Sigmoid colon (tissue), 7 donors: ENCODE results near the gene CSH2. TPM values are rescaled to one million over a fixed set of nuclear protein-coding genes. Genes with fewer than 3 reads are reported as not detected.
"Not testable (repeated sequence)": the region's sequence is repeated elsewhere in the genome, so short reads cannot be mapped to it uniquely, and the experiment has no call there.

Experiments
- DNase-seq: peaks from one replicate; pipeline ENCODE4 v3.0.0-alpha.2; 2019
- H3K27ac ChIP-seq, 4 donors: fragments of 200-600 bp; sonication (generic); one replicate each; pipeline ENCODE4 v1.5.1; 2016 to 2019; ENCODE audit warnings: mild to moderate bottlenecking in 1 of 4
- H3K27me3 ChIP-seq, 3 donors: fragments of 200-600 bp; sonication (generic); one replicate each; pipeline ENCODE4 v1.5.1; 2019; ENCODE audit warnings: mild to moderate bottlenecking in 1 of 3
- H3K36me3 ChIP-seq, 4 donors: fragments of 200-600 bp; sonication (generic); one replicate each; pipeline ENCODE4 v1.5.1; 2016 to 2019
- H3K4me1 ChIP-seq, 4 donors: fragments of 200-600 bp; sonication (generic); one replicate each; pipeline ENCODE4 v1.5.1; 2017 to 2019
- H3K4me3 ChIP-seq, 4 donors: fragments of 200-600 bp; sonication (generic); one replicate each; pipeline ENCODE4 v1.5.1; 2017 to 2019; ENCODE audit warnings: mild to moderate bottlenecking in 2 of 4, moderate library complexity in 1 of 4
- H3K9me3 ChIP-seq, 4 donors: fragments of 200-600 bp in 3 of 4; sonication (generic) in 3 of 4; one replicate each; pipeline versions ENCODE4 v1.5.1 to v1.6.1; 2013 to 2019
- EP300 ChIP-seq, 4 donors: sonication (generic); formaldehyde crosslinking; IDR thresholded peaks; one replicate each; pipeline ENCODE4 v1.6.1; 2017; ENCODE audit warnings: antibody characterized with exemption in 4 of 4
- POLR2A ChIP-seq, 2 donors: fragments of 450-650 bp; IDR thresholded peaks; one replicate each; pipeline ENCODE4 v1.6.1; 2016; ENCODE audit warnings: antibody characterized with exemption in 2 of 2, mild to moderate bottlenecking in 2 of 2, moderate library complexity in 2 of 2
- POLR2AphosphoS5 ChIP-seq, 4 donors: sonication (generic); formaldehyde crosslinking; IDR thresholded peaks; one replicate each; pipeline ENCODE4 v1.6.1; 2017; ENCODE audit warnings: antibody characterized with exemption in 4 of 4
- WGBS, 2 donors: extraction: QIAGEN DNeasy Blood & Tissue Kit; methylation state at CpG; one replicate each; pipeline ENCODE4 v1.1.7; 2013; 5-methylcytosine and 5-hydroxymethylcytosine counted together
- intact Hi-C: fragments of 100-400 bp; cut with DNase I; formaldehyde crosslinking; loops from one replicate; pipeline ENCODE4 v1.15.1; 2023
- polyA plus RNA-seq, 3 donors: library from polyadenylated mRNA; stranded (reverse); fragments of 200-250 nt; gene quantifications; one replicate each; pipeline ENCODE4 v1.2.3, GENCODE V29; 2013
- total RNA-seq, 4 donors: library from RNA; depleted of rRNA; stranded (reverse); fragments of >200 nt; gene quantifications; one replicate each; pipeline ENCODE4 v1.1.0, GENCODE V29; 2016
- TF ChIP-seq, protein P1 (sequence below), 4 experiments: fragments of 450-650 bp in 3 of 4; fragments of 200-600 bp in 1 of 4; IDR thresholded peaks; one replicate each; pipeline ENCODE4 v1.5.1; 2016 to 2019; ENCODE audit warnings: antibody characterized with exemption in 4 of 4, mild to moderate bottlenecking in 3 of 4, moderate library complexity in 2 of 4
- donor health status: healthy with polysubstance abuse.
- donor health status: Bipolar disorder and iron deficiency.
- donor health status: healthy.

Gene CSH2
- total and polyA plus RNA-seq, 7 donors = not detected

DNA sequence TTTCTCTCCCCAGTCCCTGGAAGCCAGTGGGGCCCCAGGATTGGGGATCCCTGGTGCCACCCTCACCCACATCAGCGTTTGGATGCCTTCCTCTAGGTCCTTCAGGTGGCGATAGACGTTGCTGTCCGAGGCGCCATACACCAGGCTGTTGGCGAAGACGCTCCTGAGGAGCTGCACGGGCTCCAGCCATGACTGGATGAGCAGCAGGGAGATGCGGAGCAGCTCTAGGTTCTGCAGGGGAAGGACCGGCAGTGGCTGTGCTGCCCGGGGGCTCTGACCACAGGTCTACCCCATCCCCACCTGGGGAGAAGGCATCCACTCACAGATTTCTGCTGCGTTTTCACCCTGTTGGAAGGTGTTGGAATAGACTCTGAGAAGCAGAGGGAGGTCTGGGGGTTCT is 7.2 kb upstream of the CSH2 start:
- intact Hi-C loops = no loop called here
- WGBS, 2 donors = 85% methylated on average over 12 of the region's 12 CpGs

DNA sequence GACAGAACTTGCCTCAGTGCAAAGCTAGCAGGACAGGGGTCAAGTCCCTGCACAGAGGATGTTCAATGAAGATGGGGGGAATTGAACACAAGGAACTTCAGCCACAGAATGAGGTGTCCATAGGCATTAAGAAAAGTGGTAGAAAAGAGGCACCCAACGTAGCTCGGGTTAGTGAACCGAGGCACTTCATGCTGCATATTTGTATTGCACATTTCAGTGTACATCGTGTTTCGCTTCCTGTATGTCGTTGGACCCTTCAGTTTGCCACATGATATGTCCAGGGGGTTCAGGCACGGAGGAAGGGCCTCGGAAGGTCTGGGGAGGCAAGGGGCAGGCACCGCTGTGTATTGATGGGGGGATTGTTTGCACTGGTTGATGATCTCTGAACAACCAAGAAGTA is 4.9 kb upstream of the CSH2 start:
- H3K27ac ChIP-seq, H3K27me3 ChIP-seq, H3K4me3 ChIP-seq, H3K4me1 ChIP-seq, intact Hi-C loops, H3K36me3 ChIP-seq, DNase-seq, H3K9me3 ChIP-seq: not testable (repeated sequence)
- WGBS, 2 donors = 85% methylated on average over 9 of the region's 9 CpGs

More for the DNA sequence above, 7.2 kb upstream of the CSH2 start:
- Histone ChIP-seq H3K27ac (no peak overlapping the region), H3K4me3 (no peak overlapping the region), H3K27me3 (peaks cover 0 to 5% (median 0%) of the 10 kb centered on the region in 3 donors), H3K9me3 (no peaks in the 10 kb centered on the region), H3K4me1 (no peaks in the 10 kb centered on the region), H3K36me3 (no peaks in the 10 kb centered on the region)
- TF ChIP-seq, protein P1, sequence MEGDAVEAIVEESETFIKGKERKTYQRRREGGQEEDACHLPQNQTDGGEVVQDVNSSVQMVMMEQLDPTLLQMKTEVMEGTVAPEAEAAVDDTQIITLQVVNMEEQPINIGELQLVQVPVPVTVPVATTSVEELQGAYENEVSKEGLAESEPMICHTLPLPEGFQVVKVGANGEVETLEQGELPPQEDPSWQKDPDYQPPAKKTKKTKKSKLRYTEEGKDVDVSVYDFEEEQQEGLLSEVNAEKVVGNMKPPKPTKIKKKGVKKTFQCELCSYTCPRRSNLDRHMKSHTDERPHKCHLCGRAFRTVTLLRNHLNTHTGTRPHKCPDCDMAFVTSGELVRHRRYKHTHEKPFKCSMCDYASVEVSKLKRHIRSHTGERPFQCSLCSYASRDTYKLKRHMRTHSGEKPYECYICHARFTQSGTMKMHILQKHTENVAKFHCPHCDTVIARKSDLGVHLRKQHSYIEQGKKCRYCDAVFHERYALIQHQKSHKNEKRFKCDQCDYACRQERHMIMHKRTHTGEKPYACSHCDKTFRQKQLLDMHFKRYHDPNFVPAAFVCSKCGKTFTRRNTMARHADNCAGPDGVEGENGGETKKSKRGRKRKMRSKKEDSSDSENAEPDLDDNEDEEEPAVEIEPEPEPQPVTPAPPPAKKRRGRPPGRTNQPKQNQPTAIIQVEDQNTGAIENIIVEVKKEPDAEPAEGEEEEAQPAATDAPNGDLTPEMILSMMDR (IDR thresholded peaks at IDR 0.05) = no peak
- TF ChIP-seq POLR2AphosphoS5 (IDR thresholded peaks at IDR 0.05) (no peak), POLR2A (IDR thresholded peaks at IDR 0.05) (no peak), EP300 (IDR thresholded peaks at IDR 0.05) (no peak)
- DNase-seq = no peak

DNA sequence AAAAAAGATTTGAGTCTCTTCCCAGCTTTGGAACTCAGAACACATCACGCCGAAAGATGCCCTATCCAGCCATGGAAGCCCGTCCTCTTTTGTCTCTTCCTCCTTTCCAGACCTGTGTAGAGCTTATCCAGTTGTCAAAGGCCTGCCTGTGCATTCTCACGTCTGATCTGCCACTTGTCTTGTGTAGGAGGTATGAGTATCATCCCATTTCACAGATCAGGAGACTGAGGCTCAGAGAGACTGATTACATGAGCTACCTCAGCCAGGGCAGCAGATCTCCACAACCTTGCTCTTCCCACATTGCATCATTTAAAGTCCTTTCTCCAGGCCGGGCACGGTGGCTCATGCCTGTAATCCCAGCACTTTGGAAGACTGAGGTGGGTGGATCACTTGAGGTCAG is 1.2 kb upstream of the CSH2 start:
- intact Hi-C loops, DNase-seq, H3K27ac ChIP-seq, H3K4me3 ChIP-seq, H3K9me3 ChIP-seq, H3K36me3 ChIP-seq, H3K27me3 ChIP-seq, H3K4me1 ChIP-seq: not testable (repeated sequence)
- 86 to 88% methylated on average over 6 of the region's 6 CpGs for WGBS, 2 donors

DNA sequence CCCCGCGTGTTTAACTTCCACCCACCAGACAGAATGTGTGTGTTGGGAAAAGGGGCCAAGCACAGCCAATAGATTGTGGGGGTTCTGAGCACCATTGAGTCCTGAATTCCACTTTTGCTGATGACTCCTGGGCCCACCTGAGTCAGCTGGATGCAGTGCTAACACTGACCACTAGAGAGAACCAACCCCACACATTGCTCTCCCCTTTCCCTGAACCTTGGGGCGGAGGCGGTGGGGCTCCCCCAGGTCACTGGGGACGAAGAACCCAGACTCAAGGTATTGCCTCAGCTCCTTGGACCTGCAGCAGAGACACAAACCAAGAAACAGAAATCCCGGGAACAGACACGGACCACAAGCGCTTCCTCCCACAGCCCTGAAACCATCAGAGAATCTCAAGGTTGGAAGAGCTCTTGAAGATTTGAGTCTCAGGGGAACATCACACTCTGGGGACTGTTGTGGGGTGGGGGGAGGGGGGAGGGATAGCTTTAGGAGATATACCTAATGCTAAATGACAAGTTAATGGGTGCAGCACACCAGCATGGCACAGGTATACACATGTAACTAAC is 667 bp upstream of the CSH2 start:
- H3K9me3 ChIP-seq, DNase-seq, H3K4me1 ChIP-seq, intact Hi-C loops, H3K27ac ChIP-seq, H3K36me3 ChIP-seq, H3K4me3 ChIP-seq, H3K27me3 ChIP-seq: not testable (repeated sequence)
- WGBS, 2 donors = 77 to 87% methylated on average over 6 to 7 of the region's 8 CpGs

DNA sequence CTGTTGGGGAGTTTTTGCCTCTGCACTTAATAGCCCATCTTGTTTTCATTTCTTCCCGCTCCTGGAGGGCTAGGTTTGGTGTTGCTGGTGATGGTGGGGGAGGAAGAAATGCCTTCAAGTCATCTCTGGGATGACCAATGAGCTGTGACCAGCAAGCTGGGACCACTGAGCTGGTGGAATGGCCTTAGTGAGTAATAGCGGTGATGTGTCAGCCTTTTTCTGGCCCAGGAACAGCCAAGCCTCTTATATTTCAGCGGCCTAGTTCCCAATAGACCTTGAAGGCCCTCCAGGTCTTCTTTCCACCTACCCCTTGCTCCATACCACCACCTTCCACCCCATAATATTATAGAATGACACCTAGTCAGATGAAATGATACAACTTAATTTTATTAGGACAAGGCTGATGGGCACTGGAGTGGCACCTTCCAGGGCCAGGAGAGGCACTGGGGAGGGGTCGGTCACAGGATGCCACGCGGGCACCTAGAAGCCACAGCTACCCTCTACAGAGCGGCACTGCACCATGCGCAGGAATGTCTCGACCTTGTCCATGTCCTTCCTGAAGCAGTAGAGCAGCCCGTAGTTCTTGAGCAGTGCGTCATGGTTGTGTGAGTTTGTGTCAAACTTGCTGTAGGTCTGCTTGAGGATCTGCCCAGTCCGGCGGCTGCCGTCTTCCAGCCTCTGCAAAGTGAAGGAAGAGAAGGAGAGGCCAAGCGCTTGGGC is 1.7 kb downstream of the CSH2 start:
- 95 to 96% methylated on average over 14 to 15 of the region's 15 CpGs for WGBS, 2 donors
- H3K4me3 ChIP-seq, H3K27ac ChIP-seq, H3K4me1 ChIP-seq, H3K27me3 ChIP-seq, DNase-seq, H3K36me3 ChIP-seq, intact Hi-C loops, H3K9me3 ChIP-seq: not testable (repeated sequence)

DNA sequence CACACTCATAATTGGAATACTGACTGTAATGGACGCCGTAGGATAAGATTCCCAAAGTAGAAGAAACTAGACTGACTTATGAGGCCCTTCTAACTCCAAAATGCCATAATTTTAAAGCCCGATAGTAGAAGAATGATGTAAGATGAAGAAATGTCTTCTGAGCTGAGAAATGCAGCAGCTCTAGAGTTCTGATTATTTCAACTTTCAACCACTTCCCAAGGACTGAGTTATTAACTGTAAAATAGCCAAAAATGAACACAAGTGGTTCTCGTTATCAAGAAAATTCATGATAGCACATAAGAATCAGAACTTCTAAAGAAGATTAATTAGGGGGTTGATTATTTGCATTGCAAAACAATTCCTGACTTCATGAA is 3.2 kb downstream of the CSH2 start:
- WGBS, 2 donors = 92 to 93% methylated on average over 4 of the region's 4 CpGs
- H3K4me1 ChIP-seq, H3K36me3 ChIP-seq, DNase-seq, H3K4me3 ChIP-seq, intact Hi-C loops, H3K27ac ChIP-seq, H3K9me3 ChIP-seq, H3K27me3 ChIP-seq: not testable (repeated sequence)

DNA sequence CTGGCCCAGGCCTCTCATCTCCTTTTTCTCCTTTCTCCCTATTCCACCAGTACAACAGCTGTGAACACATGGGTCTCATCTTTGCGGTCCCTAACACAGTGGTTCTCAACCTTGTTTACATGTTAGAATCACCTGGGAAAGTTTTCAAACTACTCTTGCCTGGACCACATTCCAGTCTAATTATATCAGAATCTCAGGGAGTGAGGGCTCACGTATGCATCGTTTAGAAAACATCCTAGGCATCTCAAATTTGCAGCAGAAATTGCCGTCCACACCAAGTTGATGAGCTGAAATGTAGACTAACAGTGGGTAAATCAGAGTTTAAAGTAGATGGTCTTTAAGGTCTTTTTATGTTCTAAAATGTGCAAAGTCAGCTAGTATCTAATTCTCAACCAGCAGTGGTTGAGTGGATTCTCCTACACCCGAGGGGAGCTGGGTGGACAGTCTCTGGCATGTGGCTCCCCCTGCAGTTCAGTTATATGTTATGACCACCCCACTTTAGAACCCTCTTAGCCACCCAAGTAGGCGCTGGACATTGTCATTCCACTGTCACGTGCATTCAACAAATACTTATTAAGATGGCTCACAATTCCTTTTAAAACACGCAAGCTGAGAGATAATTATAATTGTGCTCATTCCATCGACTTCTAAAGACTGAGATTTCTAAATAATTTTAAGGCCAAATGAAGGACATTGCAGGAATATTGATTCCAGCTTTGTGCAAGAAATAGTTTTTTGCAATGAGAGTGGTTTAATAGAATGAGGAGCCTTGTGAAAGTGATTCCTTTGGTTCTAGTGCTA is 3.8 kb downstream of the CSH2 start:
- H3K4me3 ChIP-seq, H3K9me3 ChIP-seq, H3K36me3 ChIP-seq, DNase-seq, H3K27ac ChIP-seq, H3K4me1 ChIP-seq, H3K27me3 ChIP-seq, intact Hi-C loops: not testable (repeated sequence)
- WGBS, 2 donors = 65 to 72% methylated on average over 9 of the region's 9 CpGs

DNA sequence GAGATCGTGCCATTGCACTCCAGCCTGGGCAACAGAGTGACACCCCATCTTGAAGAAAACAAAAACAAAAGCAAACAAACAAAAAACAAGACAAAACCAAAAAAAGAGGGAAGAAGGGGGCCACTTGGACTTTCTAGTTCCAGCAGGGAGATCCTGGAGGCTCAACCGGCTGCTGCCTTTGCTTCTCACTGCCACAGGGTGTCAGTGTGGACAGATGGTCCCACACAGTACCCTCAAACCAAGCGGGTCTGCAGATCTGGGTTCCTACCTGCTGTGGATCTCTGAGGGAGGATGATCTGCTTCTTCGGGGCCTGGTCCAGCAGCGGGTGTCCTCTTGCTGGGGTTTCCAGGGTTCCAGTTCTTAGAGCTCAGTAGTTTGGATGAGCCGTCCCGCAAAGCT is 6.9 kb downstream of the CSH2 start:
- H3K4me1 ChIP-seq, H3K36me3 ChIP-seq, H3K9me3 ChIP-seq, H3K27me3 ChIP-seq, intact Hi-C loops, H3K4me3 ChIP-seq, H3K27ac ChIP-seq: not testable (repeated sequence)
- DNase-seq = peak; percentile 24
- 79 to 80% methylated on average over 7 of the region's 7 CpGs for WGBS, 2 donors
